ENCODE data around the gene NLRC5. TPM values are rescaled to one million over a fixed set of nuclear protein-coding genes. Genes with fewer than 3 reads are reported as not detected.
"Not testable (repeated sequence)": the region's sequence is repeated elsewhere in the genome, so short reads cannot be mapped to it uniquely, and the experiment has no call there.

NLRC5 gene
- total and polyA plus RNA-seq, 4 donors = 23.9 to 46.4 (median 31.1) TPM

GRCh38 chr16:56985962-56986360 lies 3.4 kb upstream of the NLRC5 start:
- H3K27me3 ChIP-seq (ENCODE audit: control insufficient read depth in 3 of 3, insufficient read depth in 3 of 3, low read length in 2 of 3) = peaks cover 0 to 7% (median 3%) of the 10 kb centered on the region in 3 donors
- H3K27ac ChIP-seq (ENCODE audit: low read depth in 1 of 2, low read length in 1 of 2) = peak overlapping the region; percentile 4 to 15
- ATAC-seq (ENCODE audit: insufficient read depth, low FRiP score) (no peak), DNase-seq (no peak)
- H3K36me3 ChIP-seq (ENCODE audit: control insufficient read depth in 4 of 4, insufficient read depth in 4 of 4, low read length in 4 of 4) = peaks cover 0 to 4% (median 0%) of the 10 kb centered on the region in 4 donors
- no peaks in the 10 kb centered on the region for H3K9me3 ChIP-seq (ENCODE audit: control insufficient read depth in 4 of 4, insufficient read depth in 3 of 4, low read length in 3 of 4)
- 79 to 87% methylated on average over 2 of the region's 2 CpGs for WGBS, 2 donors
- peaks cover 0 to 26% (median 4%) of the 10 kb centered on the region in 5 donors for H3K4me1 ChIP-seq (ENCODE audit: control insufficient read depth in 5 of 5, insufficient read depth in 5 of 5, low read length in 5 of 5)
- H3K9ac ChIP-seq (ENCODE audit: insufficient read depth in 1 of 2, low read length in 2 of 2) = no peak overlapping the region
- TF ChIP-seq CTCF (IDR thresholded peaks at IDR 0.05; ENCODE audit: control extremely low read depth, extremely low read depth) = no peak
- H3K4me3 ChIP-seq = no peak overlapping the region

GRCh38 chr16:56986361-56986760 lies 3.0 kb upstream of the NLRC5 start:
- H3K27me3 ChIP-seq (ENCODE audit: control insufficient read depth in 3 of 3, insufficient read depth in 3 of 3, low read length in 2 of 3) = peaks cover 0 to 8% (median 5%) of the 10 kb centered on the region in 3 donors
- DNase-seq (no peak), ATAC-seq (ENCODE audit: insufficient read depth, low FRiP score) (no peak)
- H3K4me3 ChIP-seq = no peak overlapping the region
- peaks cover 0 to 29% (median 4%) of the 10 kb centered on the region in 5 donors for H3K4me1 ChIP-seq (ENCODE audit: control insufficient read depth in 5 of 5, insufficient read depth in 5 of 5, low read length in 5 of 5)
- 50 to 67% methylated on average over 1 of the region's 1 CpG for WGBS, 2 donors
- peaks cover 0 to 4% (median 0%) of the 10 kb centered on the region in 4 donors for H3K36me3 ChIP-seq (ENCODE audit: control insufficient read depth in 4 of 4, insufficient read depth in 4 of 4, low read length in 4 of 4)
- no peaks in the 10 kb centered on the region for H3K9me3 ChIP-seq (ENCODE audit: control insufficient read depth in 4 of 4, insufficient read depth in 3 of 4, low read length in 3 of 4)
- TF ChIP-seq CTCF (IDR thresholded peaks at IDR 0.05; ENCODE audit: control extremely low read depth, extremely low read depth) = no peak
- no peak overlapping the region for H3K9ac ChIP-seq (ENCODE audit: insufficient read depth in 1 of 2, low read length in 2 of 2)
- H3K27ac ChIP-seq (ENCODE audit: low read depth in 1 of 2, low read length in 1 of 2) = peak overlapping the region in 1 of 2 donors; percentile 4

GRCh38 chr16:56986908-56987307 lies 2.4 kb upstream of the NLRC5 start:
- 86 to 88% methylated on average over 4 of the region's 4 CpGs for WGBS, 2 donors
- H3K4me3 ChIP-seq; H3K9ac ChIP-seq (ENCODE audit: insufficient read depth in 1 of 2, low read length in 2 of 2); H3K9me3 ChIP-seq (ENCODE audit: control insufficient read depth in 4 of 4, insufficient read depth in 3 of 4, low read length in 3 of 4); ATAC-seq (ENCODE audit: insufficient read depth, low FRiP score); H3K27ac ChIP-seq (ENCODE audit: low read depth in 1 of 2, low read length in 1 of 2); H3K36me3 ChIP-seq (ENCODE audit: control insufficient read depth in 4 of 4, insufficient read depth in 4 of 4, low read length in 4 of 4); DNase-seq: not testable (repeated sequence)
- Histone ChIP-seq H3K27me3 (ENCODE audit: control insufficient read depth in 3 of 3, insufficient read depth in 3 of 3, low read length in 2 of 3) (peaks cover 0 to 11% (median 5%) of the 10 kb centered on the region in 3 donors), H3K4me1 (ENCODE audit: control insufficient read depth in 5 of 5, insufficient read depth in 5 of 5, low read length in 5 of 5) (peaks cover 0 to 33% (median 4%) of the 10 kb centered on the region in 5 donors)

GRCh38 chr16:56987692-56988091 lies 1.7 kb upstream of the NLRC5 start:
- Histone ChIP-seq H3K27ac (ENCODE audit: low read depth in 1 of 2, low read length in 1 of 2) (no peak overlapping the region), H3K9me3 (ENCODE audit: control insufficient read depth in 4 of 4, insufficient read depth in 3 of 4, low read length in 3 of 4) (no peaks in the 10 kb centered on the region), H3K9ac (ENCODE audit: insufficient read depth in 1 of 2, low read length in 2 of 2) (no peak overlapping the region), H3K36me3 (ENCODE audit: control insufficient read depth in 4 of 4, insufficient read depth in 4 of 4, low read length in 4 of 4) (no peaks in the 10 kb centered on the region), H3K4me1 (ENCODE audit: control insufficient read depth in 5 of 5, insufficient read depth in 5 of 5, low read length in 5 of 5) (peaks cover 0 to 35% (median 4%) of the 10 kb centered on the region in 5 donors), H3K4me3 (no peak overlapping the region), H3K27me3 (ENCODE audit: control insufficient read depth in 3 of 3, insufficient read depth in 3 of 3, low read length in 2 of 3) (peaks cover 0 to 13% (median 5%) of the 10 kb centered on the region in 3 donors)
- ATAC-seq (ENCODE audit: insufficient read depth, low FRiP score) (no peak), DNase-seq (no peak)
- no peak for TF ChIP-seq CTCF (IDR thresholded peaks at IDR 0.05; ENCODE audit: control extremely low read depth, extremely low read depth)
- 91 to 96% methylated on average over 2 of the region's 2 CpGs for WGBS, 2 donors

Measured in lung (tissue), 12 donors.